Measurements from ENCODE around the gene FBXL17. TPM values are rescaled to one million over a fixed set of nuclear protein-coding genes. Genes with fewer than 3 reads are reported as not detected.

FBXL17 gene
- total RNA-seq, 1 experiment from 2014 or later: 11.6 TPM

DNA sequence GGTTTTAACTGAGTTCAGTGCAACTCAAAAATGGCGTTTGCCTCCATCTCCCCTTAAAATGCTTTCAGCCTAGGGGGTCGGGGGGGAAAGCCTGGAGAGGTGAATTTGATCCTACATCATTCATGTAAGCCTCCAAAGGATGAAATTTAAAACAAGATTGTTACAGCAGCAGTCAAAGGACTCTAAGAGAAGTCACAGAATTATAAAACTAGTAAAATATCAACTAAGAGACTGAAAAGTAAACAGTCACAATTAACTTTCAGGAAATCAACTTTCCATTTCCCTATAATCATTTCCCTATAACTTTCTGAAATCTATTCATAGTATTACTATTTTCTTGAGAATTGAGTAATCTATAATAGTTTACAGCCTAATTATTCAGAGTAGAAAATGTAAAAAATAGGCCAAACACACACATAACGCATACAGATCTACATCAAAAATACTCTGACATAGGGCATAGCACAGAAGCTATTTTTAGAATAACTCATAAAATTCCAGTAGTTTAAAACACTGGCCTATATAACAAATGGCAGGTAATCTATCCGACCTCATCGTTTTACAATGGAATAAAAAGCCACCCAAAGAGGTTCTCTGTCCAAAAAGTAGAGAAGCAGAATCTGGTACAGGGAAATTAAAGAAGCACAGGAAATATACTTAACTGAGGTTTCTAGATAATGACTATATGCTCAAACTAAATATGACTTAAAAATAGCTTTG is 37.6 kb downstream of the FBXL17 start:
- H3K4me3 ChIP-seq (ENCODE audit: low read depth, low read length): no peak overlapping the region
- H3K27me3 ChIP-seq (replicated peaks; ENCODE audit: control insufficient read depth, insufficient read depth, low read length): no peaks in the 10 kb centered on the region
- TF ChIP-seq, protein P1, sequence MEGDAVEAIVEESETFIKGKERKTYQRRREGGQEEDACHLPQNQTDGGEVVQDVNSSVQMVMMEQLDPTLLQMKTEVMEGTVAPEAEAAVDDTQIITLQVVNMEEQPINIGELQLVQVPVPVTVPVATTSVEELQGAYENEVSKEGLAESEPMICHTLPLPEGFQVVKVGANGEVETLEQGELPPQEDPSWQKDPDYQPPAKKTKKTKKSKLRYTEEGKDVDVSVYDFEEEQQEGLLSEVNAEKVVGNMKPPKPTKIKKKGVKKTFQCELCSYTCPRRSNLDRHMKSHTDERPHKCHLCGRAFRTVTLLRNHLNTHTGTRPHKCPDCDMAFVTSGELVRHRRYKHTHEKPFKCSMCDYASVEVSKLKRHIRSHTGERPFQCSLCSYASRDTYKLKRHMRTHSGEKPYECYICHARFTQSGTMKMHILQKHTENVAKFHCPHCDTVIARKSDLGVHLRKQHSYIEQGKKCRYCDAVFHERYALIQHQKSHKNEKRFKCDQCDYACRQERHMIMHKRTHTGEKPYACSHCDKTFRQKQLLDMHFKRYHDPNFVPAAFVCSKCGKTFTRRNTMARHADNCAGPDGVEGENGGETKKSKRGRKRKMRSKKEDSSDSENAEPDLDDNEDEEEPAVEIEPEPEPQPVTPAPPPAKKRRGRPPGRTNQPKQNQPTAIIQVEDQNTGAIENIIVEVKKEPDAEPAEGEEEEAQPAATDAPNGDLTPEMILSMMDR (IDR thresholded peaks at IDR 0.05; ENCODE audit: insufficient read depth in 1 of 2, low read depth in 1 of 2, low read length in 1 of 2, severe bottlenecking in 1 of 2, unreplicated experiment in 1 of 2): no peak
- Mint-ChIP-seq H3K4me3 (ENCODE audit: unreplicated experiment) (no peak overlapping the region), H3K9me3 (ENCODE audit: unreplicated experiment) (no peaks in the 10 kb centered on the region), H3K36me3 (ENCODE audit: insufficient read depth, unreplicated experiment) (no peaks in the 10 kb centered on the region), H3K4me1 (ENCODE audit: low read depth, unreplicated experiment) (no peaks in the 10 kb centered on the region), H3K27me3 (ENCODE audit: insufficient read depth, unreplicated experiment) (no peaks in the 10 kb centered on the region), H3K27ac (ENCODE audit: unreplicated experiment) (no peak overlapping the region)
- CTCF ChIA-PET: interaction anchor here (1.6 kb wide), 1 partner anchor 84 kb away, joined by 24 read pairs; no protein-coding TSS in a partner anchor
- no peaks in the 10 kb centered on the region for H3K9me3 ChIP-seq
- H3K36me3 ChIP-seq (ENCODE audit: control insufficient read depth, insufficient read depth, low read length): no peaks in the 10 kb centered on the region
- POLR2A ChIA-PET: no interaction called here
- H3K4me1 ChIP-seq: no peaks in the 10 kb centered on the region
- DNase-seq: no peak
- BruUV-seq (replicated peaks): no TSS peak
- intact Hi-C loops (cut with micrococcal nuclease; ENCODE audit: unreplicated experiment): no loop called here

DNA sequence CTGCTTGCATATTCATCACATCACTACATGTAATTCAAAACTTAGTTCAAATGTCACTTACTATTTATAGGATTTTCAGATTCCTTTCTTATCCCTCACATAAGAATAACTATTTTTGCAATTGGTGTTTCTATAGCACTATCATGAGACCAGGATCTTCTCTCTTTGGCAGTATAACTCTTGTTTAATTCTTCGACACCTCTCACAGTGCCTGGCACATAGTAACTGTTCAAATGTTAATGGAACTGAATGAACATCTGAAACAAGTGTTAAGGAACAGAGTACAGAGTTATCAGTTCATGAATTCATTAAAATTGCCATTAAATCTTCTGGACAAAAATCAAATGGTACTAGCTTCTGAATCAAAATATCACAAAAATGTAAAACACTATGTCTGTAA is 40.0 kb downstream of the FBXL17 start:
- intact Hi-C loops (cut with micrococcal nuclease; ENCODE audit: unreplicated experiment): no loop called here
- Mint-ChIP-seq H3K4me1 (ENCODE audit: low read depth, unreplicated experiment) (no peaks in the 10 kb centered on the region), H3K9me3 (ENCODE audit: unreplicated experiment) (no peaks in the 10 kb centered on the region), H3K36me3 (ENCODE audit: insufficient read depth, unreplicated experiment) (no peaks in the 10 kb centered on the region), H3K27me3 (ENCODE audit: insufficient read depth, unreplicated experiment) (no peaks in the 10 kb centered on the region), H3K4me3 (ENCODE audit: unreplicated experiment) (no peak overlapping the region), H3K27ac (ENCODE audit: unreplicated experiment) (no peak overlapping the region)
- POLR2A ChIA-PET: no interaction called here
- H3K9me3 ChIP-seq: no peaks in the 10 kb centered on the region
- H3K27me3 ChIP-seq (replicated peaks; ENCODE audit: control insufficient read depth, insufficient read depth, low read length): no peaks in the 10 kb centered on the region
- TF ChIP-seq, protein P1 (IDR thresholded peaks at IDR 0.05; ENCODE audit: insufficient read depth in 1 of 2, low read depth in 1 of 2, low read length in 1 of 2, severe bottlenecking in 1 of 2, unreplicated experiment in 1 of 2): no peak
- no peak overlapping the region for H3K4me3 ChIP-seq (ENCODE audit: low read depth, low read length)
- no peaks in the 10 kb centered on the region for H3K4me1 ChIP-seq
- DNase-seq: no peak
- no TSS peak for BruUV-seq (replicated peaks)
- CTCF ChIA-PET: interaction anchor here (1.1 kb wide), 1 partner anchor 81 kb away, joined by 3 read pairs; no protein-coding TSS in a partner anchor
- no peaks in the 10 kb centered on the region for H3K36me3 ChIP-seq (ENCODE audit: control insufficient read depth, insufficient read depth, low read length)

DNA sequence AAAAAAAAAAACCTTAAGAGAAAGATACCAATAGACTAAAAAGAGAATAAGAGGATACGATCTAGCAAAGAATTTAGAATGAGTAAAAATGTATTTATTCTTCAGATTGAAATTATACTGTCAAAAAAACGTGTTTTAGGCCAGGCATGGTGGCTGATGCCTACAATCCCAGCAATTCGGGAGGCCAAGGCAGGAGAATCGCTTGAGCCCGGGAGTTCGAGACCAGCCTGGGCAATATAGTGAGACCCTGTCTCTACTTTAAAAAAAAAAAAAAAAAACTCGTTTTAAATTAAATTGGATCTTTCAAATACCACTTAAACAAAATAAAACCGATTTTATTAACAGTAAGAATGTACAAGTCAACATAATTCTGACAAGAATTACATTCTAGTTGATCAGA is 41.8 kb downstream of the FBXL17 start:
- DNase-seq: no peak
- no peaks in the 10 kb centered on the region for H3K36me3 Mint-ChIP-seq (ENCODE audit: insufficient read depth, unreplicated experiment)
- POLR2A ChIA-PET: no interaction called here
- no peaks in the 10 kb centered on the region for H3K27me3 Mint-ChIP-seq (ENCODE audit: insufficient read depth, unreplicated experiment)
- H3K4me3 ChIP-seq (ENCODE audit: low read depth, low read length): no peak overlapping the region
- H3K4me1 Mint-ChIP-seq (ENCODE audit: low read depth, unreplicated experiment): no peaks in the 10 kb centered on the region
- CTCF ChIA-PET: no interaction called here
- H3K36me3 ChIP-seq (ENCODE audit: control insufficient read depth, insufficient read depth, low read length): no peaks in the 10 kb centered on the region
- no peaks in the 10 kb centered on the region for H3K27me3 ChIP-seq (replicated peaks; ENCODE audit: control insufficient read depth, insufficient read depth, low read length)
- intact Hi-C loops (cut with micrococcal nuclease; ENCODE audit: unreplicated experiment): no loop called here
- H3K4me1 ChIP-seq: no peaks in the 10 kb centered on the region
- H3K9me3 ChIP-seq: no peaks in the 10 kb centered on the region
- H3K27ac Mint-ChIP-seq (ENCODE audit: unreplicated experiment): no peak overlapping the region
- no peak overlapping the region for H3K4me3 Mint-ChIP-seq (ENCODE audit: unreplicated experiment)
- no peaks in the 10 kb centered on the region for H3K9me3 Mint-ChIP-seq (ENCODE audit: unreplicated experiment)
- BruUV-seq (replicated peaks): no TSS peak
- TF ChIP-seq, protein P1 (IDR thresholded peaks at IDR 0.05; ENCODE audit: insufficient read depth in 1 of 2, low read depth in 1 of 2, low read length in 1 of 2, severe bottlenecking in 1 of 2, unreplicated experiment in 1 of 2): no peak

Data from Caco-2 (cell line).